Astrocyte (in vitro differentiated cells and primary cell): ENCODE data around the gene ANO7.

Experiments used
- EZH2 ChIP-seq: IDR thresholded peaks from 2 replicates; pipeline ENCODE4 v1.6.1; 2012; ENCODE audit warnings: mild to moderate bottlenecking, low read length, inconsistent platforms; ENCODE audit not compliant: insufficient read depth
- TF ChIP-seq, protein P1 (sequence below): IDR thresholded peaks from 2 replicates; pipeline ENCODE4 v1.5.1; 2011; ENCODE audit warnings: low read depth, mild to moderate bottlenecking, inconsistent platforms, low read length, moderate library complexity; ENCODE audit not compliant: insufficient read depth

GRCh38 chr2:241213041-241213440, 24.6 kb downstream of the ANO7 start:
- TF ChIP-seq, protein P1, sequence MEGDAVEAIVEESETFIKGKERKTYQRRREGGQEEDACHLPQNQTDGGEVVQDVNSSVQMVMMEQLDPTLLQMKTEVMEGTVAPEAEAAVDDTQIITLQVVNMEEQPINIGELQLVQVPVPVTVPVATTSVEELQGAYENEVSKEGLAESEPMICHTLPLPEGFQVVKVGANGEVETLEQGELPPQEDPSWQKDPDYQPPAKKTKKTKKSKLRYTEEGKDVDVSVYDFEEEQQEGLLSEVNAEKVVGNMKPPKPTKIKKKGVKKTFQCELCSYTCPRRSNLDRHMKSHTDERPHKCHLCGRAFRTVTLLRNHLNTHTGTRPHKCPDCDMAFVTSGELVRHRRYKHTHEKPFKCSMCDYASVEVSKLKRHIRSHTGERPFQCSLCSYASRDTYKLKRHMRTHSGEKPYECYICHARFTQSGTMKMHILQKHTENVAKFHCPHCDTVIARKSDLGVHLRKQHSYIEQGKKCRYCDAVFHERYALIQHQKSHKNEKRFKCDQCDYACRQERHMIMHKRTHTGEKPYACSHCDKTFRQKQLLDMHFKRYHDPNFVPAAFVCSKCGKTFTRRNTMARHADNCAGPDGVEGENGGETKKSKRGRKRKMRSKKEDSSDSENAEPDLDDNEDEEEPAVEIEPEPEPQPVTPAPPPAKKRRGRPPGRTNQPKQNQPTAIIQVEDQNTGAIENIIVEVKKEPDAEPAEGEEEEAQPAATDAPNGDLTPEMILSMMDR: no peak
- no peak for TF ChIP-seq EZH2
